Cardiac muscle cell (in vitro differentiated cells and primary cell): ENCODE data around the gene GNB4. TPM values are rescaled to one million over a fixed set of nuclear protein-coding genes. Genes with fewer than 3 reads are reported as not detected.

Source experiments
- DNase-seq, 2 donors: peaks; one replicate each; pipeline versions ENCODE4 v3.0.0 to v3.0.0-alpha.2; 2010 to 2017; ENCODE audit warnings: low read depth in 1 of 2, low spot score in 1 of 2
- H3K27ac ChIP-seq: fragments of 200-600 bp; sonication (generic); 2 replicates; pipeline ENCODE4 v1.5.1; 2016
- H3K27me3 ChIP-seq: fragments of 200-600 bp; sonication (generic); 2 replicates; pipeline ENCODE4 v1.6.0; 2016; ENCODE audit warnings: control low read depth
- H3K36me3 ChIP-seq: fragments of 200-600 bp; sonication (generic); 2 replicates; pipeline ENCODE4 v1.5.1; 2016; ENCODE audit warnings: control low read depth
- H3K4me1 ChIP-seq: fragments of 200-600 bp; sonication (generic); 2 replicates; pipeline ENCODE4 v1.8.1; 2017; ENCODE audit warnings: low read depth, mild to moderate bottlenecking, mixed run types
- H3K4me3 ChIP-seq: fragments of 200-600 bp; sonication (generic); 2 replicates; pipeline ENCODE4 v1.5.1; 2016; ENCODE audit warnings: mild to moderate bottlenecking
- H3K9me3 ChIP-seq: fragments of 200-600 bp; sonication (generic); 2 replicates; pipeline ENCODE4 v1.5.1; 2017; ENCODE audit warnings: low read depth, mild to moderate bottlenecking, control low read depth
- polyA plus RNA-seq: library from polyadenylated mRNA; unstranded; fragments of >200 nt; fragmentation: Nextera tagmentation; extraction: Ambion mirVana; gene quantifications from 2 replicates; pipeline ENCODE4 v1.2.1, GENCODE V29; 2016
- total RNA-seq: library from RNA; depleted of rRNA; stranded (reverse); fragments of >200 nt; gene quantifications from 2 replicates; pipeline ENCODE4 v1.2.3, GENCODE V29; 2016
- TF ChIP-seq, protein P1 (sequence below): IDR thresholded peaks from 2 replicates; pipeline ENCODE4 v1.5.1; 2012; ENCODE audit warnings: low read depth, mild to moderate bottlenecking, low read length

Gene GNB4
- total and polyA plus RNA-seq, 2 experiments from 2014 or later = 18.4 to 26.7 TPM

DNA sequence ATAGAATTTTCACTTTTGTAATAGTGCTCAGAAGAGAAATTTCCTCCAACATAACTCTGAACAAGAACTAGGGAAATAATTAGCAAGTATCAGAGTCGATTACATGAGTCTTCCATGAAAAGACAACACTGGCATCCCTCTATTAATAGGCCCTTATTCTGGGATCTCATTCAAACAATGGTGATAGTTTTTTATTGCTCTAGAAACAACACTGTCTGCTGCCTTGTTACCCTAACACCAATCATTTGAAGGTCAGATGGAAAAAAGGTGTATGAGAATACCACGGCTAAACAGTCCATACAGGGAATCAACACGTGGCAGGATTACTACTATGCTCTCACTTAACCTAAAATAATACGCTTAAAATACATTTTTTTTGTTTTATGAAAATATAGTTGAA, 35.9 kb downstream of the GNB4 start:
- TF ChIP-seq, protein P1, sequence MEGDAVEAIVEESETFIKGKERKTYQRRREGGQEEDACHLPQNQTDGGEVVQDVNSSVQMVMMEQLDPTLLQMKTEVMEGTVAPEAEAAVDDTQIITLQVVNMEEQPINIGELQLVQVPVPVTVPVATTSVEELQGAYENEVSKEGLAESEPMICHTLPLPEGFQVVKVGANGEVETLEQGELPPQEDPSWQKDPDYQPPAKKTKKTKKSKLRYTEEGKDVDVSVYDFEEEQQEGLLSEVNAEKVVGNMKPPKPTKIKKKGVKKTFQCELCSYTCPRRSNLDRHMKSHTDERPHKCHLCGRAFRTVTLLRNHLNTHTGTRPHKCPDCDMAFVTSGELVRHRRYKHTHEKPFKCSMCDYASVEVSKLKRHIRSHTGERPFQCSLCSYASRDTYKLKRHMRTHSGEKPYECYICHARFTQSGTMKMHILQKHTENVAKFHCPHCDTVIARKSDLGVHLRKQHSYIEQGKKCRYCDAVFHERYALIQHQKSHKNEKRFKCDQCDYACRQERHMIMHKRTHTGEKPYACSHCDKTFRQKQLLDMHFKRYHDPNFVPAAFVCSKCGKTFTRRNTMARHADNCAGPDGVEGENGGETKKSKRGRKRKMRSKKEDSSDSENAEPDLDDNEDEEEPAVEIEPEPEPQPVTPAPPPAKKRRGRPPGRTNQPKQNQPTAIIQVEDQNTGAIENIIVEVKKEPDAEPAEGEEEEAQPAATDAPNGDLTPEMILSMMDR = no peak
- no peak overlapping the region for H3K27ac ChIP-seq
- H3K4me3 ChIP-seq = no peak overlapping the region
- no peaks in the 10 kb centered on the region for H3K4me1 ChIP-seq
- H3K9me3 ChIP-seq = no peaks in the 10 kb centered on the region
- no peaks in the 10 kb centered on the region for H3K27me3 ChIP-seq
- peaks cover 18% of the 10 kb centered on the region for H3K36me3 ChIP-seq
- DNase-seq = no peak

DNA sequence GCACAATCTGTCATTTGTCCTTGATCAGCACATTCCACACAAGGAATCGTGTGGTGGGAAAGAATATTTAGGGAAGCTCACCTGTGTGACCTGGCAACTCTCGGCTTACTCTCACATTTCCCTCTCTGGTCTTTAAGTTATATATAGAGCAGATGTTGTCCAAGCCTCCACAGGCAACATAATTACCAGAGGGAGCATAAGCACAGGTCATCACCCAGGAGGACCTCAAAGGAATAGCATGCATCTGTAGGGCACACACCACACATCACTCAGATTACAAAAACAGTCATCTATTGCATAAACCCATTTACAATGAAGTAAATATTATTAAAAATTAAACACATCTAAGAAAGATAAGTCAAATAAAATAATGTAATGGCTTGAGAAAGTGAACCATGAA, 36.5 kb downstream of the GNB4 start:
- no peaks in the 10 kb centered on the region for H3K4me1 ChIP-seq
- TF ChIP-seq, protein P1 = no peak
- peaks cover 21% of the 10 kb centered on the region for H3K36me3 ChIP-seq
- H3K27me3 ChIP-seq = no peaks in the 10 kb centered on the region
- H3K4me3 ChIP-seq = no peak overlapping the region
- no peak overlapping the region for H3K27ac ChIP-seq
- DNase-seq = no peak
- H3K9me3 ChIP-seq = no peaks in the 10 kb centered on the region

DNA sequence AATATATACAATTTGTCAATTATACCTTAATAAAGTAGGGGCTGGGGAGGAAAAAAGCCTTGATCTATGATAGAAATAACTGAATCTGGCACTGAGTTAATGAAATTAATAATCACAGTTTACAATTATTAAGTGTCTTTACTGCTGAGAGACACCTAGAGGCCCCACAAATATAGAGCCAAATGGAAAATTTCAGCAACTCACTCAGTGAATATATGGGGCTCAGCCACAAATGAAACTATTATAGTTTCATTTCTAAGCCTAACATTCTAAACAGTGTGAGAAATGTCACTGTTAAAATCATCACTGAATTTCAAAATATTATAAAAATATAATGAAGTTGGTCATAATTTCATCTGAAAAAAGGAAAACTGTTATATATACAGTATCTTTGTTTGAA, 40.3 kb downstream of the GNB4 start:
- H3K27me3 ChIP-seq = no peaks in the 10 kb centered on the region
- H3K4me1 ChIP-seq = no peaks in the 10 kb centered on the region
- no peak for DNase-seq
- no peaks in the 10 kb centered on the region for H3K9me3 ChIP-seq
- H3K27ac ChIP-seq = no peak overlapping the region
- H3K36me3 ChIP-seq = peaks cover 15% of the 10 kb centered on the region
- H3K4me3 ChIP-seq = no peak overlapping the region
- TF ChIP-seq, protein P1 = no peak

DNA sequence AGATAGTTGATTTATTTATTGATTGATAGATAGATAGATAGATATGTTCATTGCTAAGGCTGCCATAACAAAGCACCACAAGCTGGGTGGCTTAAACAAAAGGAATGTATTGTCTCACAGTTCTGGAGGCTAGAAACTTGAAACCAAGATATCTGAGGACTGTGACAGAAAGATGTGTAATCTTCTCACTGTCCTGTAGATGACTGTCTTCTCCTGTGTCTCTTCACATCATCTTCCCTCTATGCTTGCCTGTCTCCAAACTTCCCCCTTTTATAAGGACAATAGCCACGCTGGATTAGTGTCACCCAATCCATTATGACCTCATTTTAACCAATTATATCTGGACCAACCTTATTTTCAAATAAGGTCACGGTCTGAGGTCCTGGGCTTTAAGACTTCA, 40.9 kb downstream of the GNB4 start:
- no peak overlapping the region for H3K27ac ChIP-seq
- DNase-seq = no peak
- H3K4me1 ChIP-seq = no peaks in the 10 kb centered on the region
- no peak overlapping the region for H3K4me3 ChIP-seq
- TF ChIP-seq, protein P1 = no peak
- H3K9me3 ChIP-seq = no peaks in the 10 kb centered on the region
- H3K27me3 ChIP-seq = no peaks in the 10 kb centered on the region
- H3K36me3 ChIP-seq = peaks cover 17% of the 10 kb centered on the region

DNA sequence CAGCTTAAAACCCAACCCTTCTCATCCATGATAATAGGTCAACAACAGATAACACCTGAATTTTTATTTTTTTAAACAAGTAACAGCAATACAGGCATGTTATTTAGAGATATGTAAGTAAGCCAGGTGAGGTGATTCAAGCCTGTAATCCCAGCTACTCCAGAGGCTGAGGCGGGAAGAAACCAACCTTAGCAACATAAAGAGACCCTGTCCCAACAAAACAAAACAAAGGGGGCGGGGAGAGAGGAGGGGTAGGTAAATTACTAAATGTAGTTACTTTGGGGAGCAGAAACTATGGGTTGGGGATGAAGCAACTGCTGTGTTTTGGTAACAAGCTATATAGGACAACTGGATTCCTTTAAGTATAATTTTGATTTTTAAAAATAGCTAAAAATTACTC, 47.0 kb downstream of the GNB4 start:
- no peak overlapping the region for H3K27ac ChIP-seq
- TF ChIP-seq, protein P1 = no peak

DNA sequence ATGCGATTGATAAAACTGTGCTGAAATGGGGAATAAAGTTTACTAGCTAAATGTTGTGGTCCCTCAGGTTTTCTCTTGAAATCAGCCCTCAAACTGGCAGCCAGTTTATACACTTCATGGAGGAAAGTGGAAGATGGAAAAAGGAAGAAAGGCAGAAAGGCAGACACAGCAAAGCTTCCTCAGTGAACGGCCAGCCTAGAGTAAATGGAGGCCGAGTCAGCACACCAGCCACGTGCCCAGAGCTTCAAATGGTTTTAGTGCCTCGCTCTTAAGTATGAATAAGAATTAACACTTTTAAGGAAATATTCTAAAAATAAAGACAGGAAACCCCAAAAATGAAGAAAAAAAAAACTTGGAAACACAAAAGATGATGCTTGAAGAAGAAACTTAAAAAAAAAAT, 48.3 kb downstream of the GNB4 start:
- Histone ChIP-seq H3K4me1 (no peaks in the 10 kb centered on the region), H3K36me3 (peaks cover 28% of the 10 kb centered on the region), H3K4me3 (no peak overlapping the region), H3K27ac (no peak overlapping the region), H3K27me3 (no peaks in the 10 kb centered on the region), H3K9me3 (no peaks in the 10 kb centered on the region)
- TF ChIP-seq, protein P1 = no peak
- no peak for DNase-seq

More for the DNA sequence above, 47.0 kb downstream of the GNB4 start:
- H3K4me1 ChIP-seq = no peaks in the 10 kb centered on the region
- H3K9me3 ChIP-seq = no peaks in the 10 kb centered on the region
- no peaks in the 10 kb centered on the region for H3K27me3 ChIP-seq
- no peak overlapping the region for H3K4me3 ChIP-seq
- DNase-seq = no peak
- H3K36me3 ChIP-seq = peaks cover 28% of the 10 kb centered on the region
